ENCODE measurements around the gene CHAC2.

CHAC2 gene

GRCh38 chr2:53778536-53779162 lies 11.0 kb downstream of the CHAC2 start:
- DNase-seq, result no peak

- DNase-seq, result no peak
These were observed 12.5 kb downstream of the CHAC2 start for GRCh38 chr2:53780056-53780455.

- no peak for DNase-seq
These were observed 15.1 kb downstream of the CHAC2 start for GRCh38 chr2:53782676-53783075.

DNA sequence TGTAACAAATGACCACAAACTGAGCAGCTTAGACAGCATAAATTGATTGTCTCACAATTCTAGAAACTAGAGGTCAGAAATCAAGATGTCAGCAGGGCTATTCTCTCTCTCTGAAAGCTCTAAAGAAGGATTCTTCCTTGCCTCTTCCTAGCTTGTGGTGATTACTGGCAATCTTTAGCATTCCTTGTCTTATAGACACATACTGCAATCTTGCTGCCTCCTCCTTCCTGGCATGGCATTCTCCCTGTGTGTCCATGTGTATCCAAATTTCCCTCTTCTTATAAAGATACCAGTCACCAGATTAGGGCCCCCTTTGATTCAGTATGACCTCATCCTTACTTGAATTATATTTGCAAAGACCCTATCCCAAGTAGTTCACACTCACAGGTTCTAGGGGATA lies 16.8 kb downstream of the CHAC2 start:
- DNase-seq, result no peak

DNA sequence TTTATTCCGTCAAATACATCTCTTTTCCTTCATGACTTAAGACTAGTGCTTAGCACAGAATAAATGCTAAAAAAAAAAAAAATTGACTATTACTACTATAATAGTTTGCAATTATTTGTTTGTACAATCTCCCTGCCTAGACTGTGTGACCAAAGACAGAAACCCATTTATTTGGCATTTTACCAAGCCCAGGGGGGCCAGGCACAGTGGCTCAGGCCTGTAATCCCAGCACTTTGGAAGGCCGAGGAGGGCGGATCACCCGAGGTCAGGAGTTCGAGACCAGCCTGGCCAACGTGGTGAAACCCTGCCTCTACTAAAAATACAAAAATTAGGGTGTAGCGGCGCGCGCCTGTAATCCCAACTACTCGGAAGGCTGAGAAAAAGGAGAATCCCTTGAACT lies 17.8 kb downstream of the CHAC2 start:
- no peak for DNase-seq

DNA sequence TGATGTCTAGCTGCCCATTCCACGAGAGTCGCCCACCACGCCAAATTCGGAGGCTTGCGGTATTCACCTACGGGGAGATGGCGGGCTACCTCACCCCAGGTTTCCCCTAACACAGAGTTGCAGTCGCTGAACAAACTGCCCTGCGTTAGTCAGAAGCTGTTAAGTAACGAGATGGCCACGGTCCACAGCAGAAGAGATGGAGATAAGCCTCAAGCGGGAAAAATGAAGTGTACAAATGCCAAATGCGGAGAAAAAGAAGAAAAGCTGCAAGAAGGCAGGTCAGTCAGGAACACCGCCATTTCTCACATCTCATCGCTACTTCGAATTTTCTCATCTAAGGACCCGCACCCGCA lies 18.7 kb downstream of the CHAC2 start:
- peak; percentile 66 to 67 for DNase-seq

- DNase-seq, result peak; percentile 84 to 96
These were observed 19.4 kb downstream of the CHAC2 start, which contains the start of the genes ASB3 and ERLEC1 for GRCh38 chr2:53786705-53787613. ASB3 (minus strand) TSS chr2:53786953; CDS start chr2:53765572, 21,381 bp downstream. ERLEC1 (plus strand) TSS chr2:53787044; CDS start chr2:53787211, 167 bp downstream.

DNA sequence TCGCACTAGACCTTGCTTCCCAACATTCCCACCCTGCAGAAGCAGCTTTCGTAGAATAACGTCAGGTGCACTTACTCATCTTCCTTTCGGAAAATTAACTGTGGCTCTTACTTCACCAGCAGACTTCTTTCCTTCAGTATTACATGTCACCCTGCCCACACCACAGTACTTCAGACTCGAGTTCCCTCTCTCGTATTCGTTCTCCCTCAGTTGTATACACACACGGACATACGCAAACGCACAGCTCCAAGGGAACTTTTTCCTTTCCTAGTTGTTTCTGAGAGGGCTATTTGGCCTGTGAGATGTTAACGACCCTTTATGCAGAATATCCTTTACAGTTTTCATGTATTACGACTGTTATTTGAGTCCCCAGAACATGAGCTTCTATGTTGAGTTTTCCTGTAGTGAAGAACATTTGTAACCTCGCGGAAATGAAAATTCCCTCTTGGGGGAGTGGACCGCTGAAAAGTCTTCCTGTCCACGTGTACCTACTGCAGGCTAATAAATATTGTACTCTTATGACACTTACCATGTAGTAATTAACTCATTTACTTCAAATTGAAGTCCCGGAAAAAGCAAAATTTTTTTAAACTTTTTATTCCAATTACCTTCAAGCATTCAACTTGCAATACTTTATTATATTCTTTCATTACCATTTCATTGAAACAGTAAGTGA lies 20.1 kb downstream of the CHAC2 start:
- peak; percentile 24 to 41 for DNase-seq

DNA sequence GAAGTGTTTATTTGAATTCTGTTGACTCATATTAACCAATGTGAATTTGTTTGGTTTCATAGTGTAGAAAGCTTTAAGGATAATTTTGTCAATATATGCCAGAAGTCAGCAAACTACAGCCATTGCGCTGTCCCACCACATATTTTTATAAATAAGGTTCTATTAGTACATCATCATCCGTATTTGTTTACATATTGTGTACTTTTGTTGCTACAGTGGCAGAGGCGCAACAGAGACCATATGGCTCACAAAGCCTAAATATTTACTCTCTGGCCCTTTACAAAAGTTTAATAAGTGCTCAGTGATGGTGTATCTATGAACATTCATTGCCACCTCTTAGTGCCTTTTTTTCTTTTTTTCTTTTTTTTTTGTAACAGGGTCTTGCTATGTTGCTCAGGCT lies 25.7 kb downstream of the CHAC2 start:
- DNase-seq, result no peak

DNA sequence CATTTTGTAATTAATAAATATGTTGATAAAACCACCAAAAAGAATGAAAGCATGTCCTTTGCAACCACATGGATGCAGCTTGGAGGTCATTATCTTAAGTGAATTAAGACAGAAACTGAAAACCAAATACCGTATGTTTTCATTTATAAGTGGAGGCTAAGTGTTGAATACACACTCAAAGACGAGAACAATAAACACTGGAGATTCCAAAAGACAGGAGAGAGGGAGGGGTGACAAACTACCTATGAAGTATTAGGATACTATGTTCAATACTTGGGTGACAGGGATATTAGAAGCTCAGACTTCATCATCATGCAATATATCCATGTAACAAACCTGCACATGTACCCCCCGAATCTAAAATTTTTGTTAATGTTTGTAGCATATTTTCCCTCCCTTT lies 26.2 kb downstream of the CHAC2 start:
- DNase-seq, result no peak

DNA sequence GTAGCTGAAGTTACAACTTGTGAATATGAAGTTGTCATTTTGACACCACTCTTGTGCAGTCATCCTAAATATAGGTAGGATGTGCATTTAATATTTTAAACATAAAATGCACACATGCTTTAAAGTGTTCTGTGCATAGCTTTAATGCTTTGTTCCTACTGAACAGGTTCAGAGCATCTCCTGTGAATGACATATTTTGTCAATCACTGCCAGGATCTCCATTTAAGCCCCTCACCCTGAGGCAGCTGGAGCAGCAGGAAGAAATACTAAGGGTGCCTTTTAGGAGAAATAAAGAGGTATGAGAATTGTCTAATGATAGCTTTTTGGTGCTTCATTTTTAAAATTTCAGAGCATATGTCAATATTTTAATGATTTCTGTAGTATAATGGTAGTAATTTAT lies 33.9 kb downstream of the CHAC2 start:
- no peak for DNase-seq

GRCh38 chr2:53802617-53803151 lies 35.1 kb downstream of the CHAC2 start:
- DNase-seq, result no peak

GRCh38 chr2:53811601-53812000 lies 44.0 kb downstream of the CHAC2 start:
- no peak for DNase-seq

DNA sequence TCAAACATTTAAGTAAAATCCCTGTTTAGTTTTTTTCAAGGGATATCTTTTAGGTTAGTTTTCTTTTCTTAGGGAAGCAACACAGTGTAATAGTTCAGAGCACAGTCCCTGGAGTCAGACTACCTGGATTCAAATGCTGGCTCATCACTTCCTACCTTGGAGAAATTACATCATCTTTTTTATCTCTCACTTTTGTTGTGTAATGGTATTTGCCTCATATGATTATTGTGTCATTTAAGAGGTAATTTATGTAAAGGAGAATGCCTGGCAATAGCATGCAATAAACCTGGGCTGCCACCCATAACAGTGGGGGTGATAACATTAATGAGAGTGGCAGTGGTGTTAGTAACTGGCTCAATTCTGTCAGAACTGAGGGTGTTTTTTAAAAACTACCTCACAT lies 45.5 kb downstream of the CHAC2 start:
- DNase-seq, result no peak

DNA sequence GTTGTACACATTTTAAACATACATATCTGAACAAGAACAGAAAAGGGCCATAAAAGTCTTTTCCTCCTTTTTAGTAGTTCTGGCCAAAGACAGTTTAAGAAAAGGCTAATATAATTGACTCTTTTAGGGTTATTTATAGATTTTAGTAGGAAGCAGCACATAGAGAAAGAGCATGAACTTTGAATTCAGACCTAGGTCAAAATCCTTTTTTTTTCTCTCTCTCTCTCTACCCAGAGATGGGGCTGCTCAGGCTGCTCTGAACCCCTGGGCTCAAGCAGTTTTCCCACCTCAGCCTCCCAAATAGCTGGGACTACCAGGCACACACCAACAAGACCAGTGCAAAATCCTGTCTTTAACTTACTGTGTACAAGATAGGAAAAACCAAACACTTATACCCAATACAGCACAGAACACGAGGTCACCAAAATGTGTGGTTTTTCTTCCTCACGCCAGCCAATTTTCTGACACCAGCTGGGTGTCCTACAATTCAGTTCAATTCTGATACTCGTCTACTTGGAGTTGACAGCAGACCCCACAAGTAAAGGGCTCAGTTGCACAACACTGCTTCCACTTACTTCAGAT lies 51.3 kb downstream of the CHAC2 start:
- no peak for DNase-seq

DNA sequence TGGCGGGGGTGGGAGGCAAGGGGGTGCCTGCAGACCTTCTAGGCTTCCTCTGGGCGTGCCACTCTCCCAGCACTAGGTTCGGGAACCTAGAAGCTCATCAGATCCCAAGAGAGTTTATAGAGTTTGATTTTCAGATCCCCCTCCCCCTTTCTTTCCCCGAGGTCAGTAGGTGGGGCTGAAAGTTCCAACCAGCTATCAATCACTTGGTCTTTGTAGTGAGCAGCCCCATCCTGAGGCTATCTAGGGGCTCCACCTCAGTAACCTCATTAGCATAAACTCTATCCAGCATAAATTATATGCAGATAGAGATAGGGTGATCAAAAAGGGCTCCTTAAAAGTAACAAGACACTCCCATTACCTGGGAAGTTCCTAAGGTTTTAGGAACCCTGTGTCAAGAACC lies 52.0 kb downstream of the CHAC2 start:
- DNase-seq, result no peak

DNA sequence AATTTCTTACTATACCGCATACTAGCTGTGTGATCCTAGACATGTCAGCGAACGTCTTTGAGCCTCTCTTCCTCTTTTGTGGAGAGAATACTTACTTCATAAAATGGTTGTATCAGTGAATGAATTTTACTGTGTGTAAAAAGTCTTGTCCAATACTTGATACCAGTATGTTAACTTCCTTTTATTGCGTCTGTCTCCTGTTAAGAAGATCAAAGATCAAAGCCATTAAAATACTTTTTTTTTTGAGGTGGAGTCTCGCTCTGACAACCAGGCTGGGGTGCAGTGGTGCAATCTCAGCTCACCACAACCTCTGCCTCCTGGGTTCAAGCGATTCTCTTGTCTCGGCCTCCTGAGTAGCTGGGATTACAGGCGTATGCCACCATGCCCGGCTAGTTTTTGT lies 52.4 kb downstream of the CHAC2 start:
- DNase-seq, result no peak

- DNase-seq, result no peak
These were observed 53.1 kb downstream of the CHAC2 start for GRCh38 chr2:53820711-53821110.

GRCh38 chr2:53821810-53822209 lies 54.2 kb downstream of the CHAC2 start:
- DNase-seq, result no peak

GRCh38 chr2:53823639-53824038 lies 56.0 kb downstream of the CHAC2 start:
- peak; percentile 6 to 9 for DNase-seq

Measured in NCI-H526 (cell line).